Measurements from ENCODE around the gene CENPL. TPM values are rescaled to one million over a fixed set of nuclear protein-coding genes. Genes with fewer than 3 reads are reported as not detected.
A peak's percentile ranks its signal among the peaks of the same experiment; 100 is the strongest.

Gene CENPL
- total and polyA plus RNA-seq, 9 of the 15 experiments (the other 6 are each of a cell fraction or from before 2014, with no cell fraction given), result 33.0 to 52.7 (median 39.7) TPM

DNA sequence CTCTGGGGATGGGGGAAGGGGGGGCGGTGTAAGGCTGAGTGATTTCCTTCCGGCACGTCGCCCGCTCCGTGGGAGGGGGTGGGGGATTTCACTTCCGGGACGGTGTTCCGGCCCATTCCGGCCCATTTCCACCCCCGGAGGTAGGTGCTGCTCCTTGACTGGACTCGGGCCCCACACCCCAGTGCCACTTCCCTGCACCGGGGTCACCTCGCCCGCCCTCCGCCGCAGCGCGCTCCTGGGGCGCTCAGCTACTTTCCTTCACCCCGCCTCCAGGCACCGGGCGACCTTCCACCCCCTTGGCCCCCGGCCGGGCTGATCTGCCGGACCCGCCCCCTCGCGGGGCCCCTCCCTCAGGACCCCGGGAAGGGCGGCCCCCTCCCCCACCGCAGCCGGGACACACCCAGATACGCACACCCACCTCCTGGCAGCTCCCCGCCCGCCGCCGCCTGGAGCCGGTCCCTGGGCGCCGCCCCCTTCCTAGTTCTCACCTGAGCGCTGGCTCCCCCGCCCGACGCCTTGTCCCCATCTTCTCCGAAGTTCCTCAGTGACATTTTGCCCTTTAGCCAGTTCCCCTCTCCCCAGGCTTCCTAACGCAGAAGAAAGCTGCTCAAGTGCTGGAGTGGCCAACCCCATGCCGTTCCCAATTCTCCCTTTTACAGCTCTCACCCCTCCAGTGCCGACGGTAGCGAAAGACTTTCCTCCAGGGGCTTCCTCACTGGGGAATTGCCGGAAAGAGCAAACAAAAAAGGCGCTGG lies 43.8 kb upstream of the CENPL start, which contains the start of gene ZBTB37 (continued):
- TF ChIP-seq, protein P1, sequence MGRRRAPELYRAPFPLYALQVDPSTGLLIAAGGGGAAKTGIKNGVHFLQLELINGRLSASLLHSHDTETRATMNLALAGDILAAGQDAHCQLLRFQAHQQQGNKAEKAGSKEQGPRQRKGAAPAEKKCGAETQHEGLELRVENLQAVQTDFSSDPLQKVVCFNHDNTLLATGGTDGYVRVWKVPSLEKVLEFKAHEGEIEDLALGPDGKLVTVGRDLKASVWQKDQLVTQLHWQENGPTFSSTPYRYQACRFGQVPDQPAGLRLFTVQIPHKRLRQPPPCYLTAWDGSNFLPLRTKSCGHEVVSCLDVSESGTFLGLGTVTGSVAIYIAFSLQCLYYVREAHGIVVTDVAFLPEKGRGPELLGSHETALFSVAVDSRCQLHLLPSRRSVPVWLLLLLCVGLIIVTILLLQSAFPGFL (CRISPR knock-in tag; IDR thresholded peaks at IDR 0.05), result no peak
- TF ChIP-seq, protein P2, sequence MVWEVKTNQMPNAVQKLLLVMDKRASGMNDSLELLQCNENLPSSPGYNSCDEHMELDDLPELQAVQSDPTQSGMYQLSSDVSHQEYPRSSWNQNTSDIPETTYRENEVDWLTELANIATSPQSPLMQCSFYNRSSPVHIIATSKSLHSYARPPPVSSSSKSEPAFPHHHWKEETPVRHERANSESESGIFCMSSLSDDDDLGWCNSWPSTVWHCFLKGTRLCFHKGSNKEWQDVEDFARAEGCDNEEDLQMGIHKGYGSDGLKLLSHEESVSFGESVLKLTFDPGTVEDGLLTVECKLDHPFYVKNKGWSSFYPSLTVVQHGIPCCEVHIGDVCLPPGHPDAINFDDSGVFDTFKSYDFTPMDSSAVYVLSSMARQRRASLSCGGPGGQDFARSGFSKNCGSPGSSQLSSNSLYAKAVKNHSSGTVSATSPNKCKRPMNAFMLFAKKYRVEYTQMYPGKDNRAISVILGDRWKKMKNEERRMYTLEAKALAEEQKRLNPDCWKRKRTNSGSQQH (CRISPR knock-in tag; IDR thresholded peaks at IDR 0.05), result no peak
- TF ChIP-seq, protein P3, sequence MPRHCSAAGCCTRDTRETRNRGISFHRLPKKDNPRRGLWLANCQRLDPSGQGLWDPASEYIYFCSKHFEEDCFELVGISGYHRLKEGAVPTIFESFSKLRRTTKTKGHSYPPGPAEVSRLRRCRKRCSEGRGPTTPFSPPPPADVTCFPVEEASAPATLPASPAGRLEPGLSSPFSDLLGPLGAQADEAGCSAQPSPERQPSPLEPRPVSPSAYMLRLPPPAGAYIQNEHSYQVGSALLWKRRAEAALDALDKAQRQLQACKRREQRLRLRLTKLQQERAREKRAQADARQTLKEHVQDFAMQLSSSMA (CRISPR knock-in tag; IDR thresholded peaks at IDR 0.05), result no peak
- TF ChIP-seq ZNF133 (CRISPR knock-in tag; IDR thresholded peaks at IDR 0.05) (no peak), RBM39 (optimal IDR thresholded peaks at IDR 0.05; ENCODE audit: low read depth, low read length) (no peak), BRD4 (IDR thresholded peaks at IDR 0.05) (no peak; the same call in 1 of the 2 replicates), BDP1 (IDR thresholded peaks at IDR 0.05; ENCODE audit: insufficient read depth, insufficient read length) (no peak), SRSF9 (IDR thresholded peaks at IDR 0.05; ENCODE audit: borderline replicate concordance, low read depth, low read length) (no peak), BHLHE40 (IDR thresholded peaks at IDR 0.05; ENCODE audit: low read length) (no peak), EGR1 (conservative IDR thresholded peaks at IDR 0.05) (peak; percentile 92), KAT2B (IDR thresholded peaks at IDR 0.05; ENCODE audit: low read depth, low read length) (no peak), FIP1L1 (IDR thresholded peaks at IDR 0.05; ENCODE audit: low read depth, low read length, poor library complexity, severe bottlenecking) (peak; percentile 50), POLR2AphosphoS2 (IDR thresholded peaks at IDR 0.05; ENCODE audit: low read length) (no peak), ESRRA (IDR thresholded peaks at IDR 0.05; ENCODE audit: borderline replicate concordance, low read depth) (peak; percentile 73), NUFIP1 (IDR thresholded peaks at IDR 0.05; ENCODE audit: partially characterized antibody) (no peak), JUNB (CRISPR knock-in tag; conservative IDR thresholded peaks at IDR 0.05) (no peak), GABPA (tag; conservative IDR thresholded peaks at IDR 0.05; ENCODE audit: low read depth) (peak; percentile 99), MAFF (IDR thresholded peaks at IDR 0.05; ENCODE audit: low read length) (no peak), ZNF668 (CRISPR knock-in tag; IDR thresholded peaks at IDR 0.05) (no peak)
- TF ChIP-seq, protein P4, sequence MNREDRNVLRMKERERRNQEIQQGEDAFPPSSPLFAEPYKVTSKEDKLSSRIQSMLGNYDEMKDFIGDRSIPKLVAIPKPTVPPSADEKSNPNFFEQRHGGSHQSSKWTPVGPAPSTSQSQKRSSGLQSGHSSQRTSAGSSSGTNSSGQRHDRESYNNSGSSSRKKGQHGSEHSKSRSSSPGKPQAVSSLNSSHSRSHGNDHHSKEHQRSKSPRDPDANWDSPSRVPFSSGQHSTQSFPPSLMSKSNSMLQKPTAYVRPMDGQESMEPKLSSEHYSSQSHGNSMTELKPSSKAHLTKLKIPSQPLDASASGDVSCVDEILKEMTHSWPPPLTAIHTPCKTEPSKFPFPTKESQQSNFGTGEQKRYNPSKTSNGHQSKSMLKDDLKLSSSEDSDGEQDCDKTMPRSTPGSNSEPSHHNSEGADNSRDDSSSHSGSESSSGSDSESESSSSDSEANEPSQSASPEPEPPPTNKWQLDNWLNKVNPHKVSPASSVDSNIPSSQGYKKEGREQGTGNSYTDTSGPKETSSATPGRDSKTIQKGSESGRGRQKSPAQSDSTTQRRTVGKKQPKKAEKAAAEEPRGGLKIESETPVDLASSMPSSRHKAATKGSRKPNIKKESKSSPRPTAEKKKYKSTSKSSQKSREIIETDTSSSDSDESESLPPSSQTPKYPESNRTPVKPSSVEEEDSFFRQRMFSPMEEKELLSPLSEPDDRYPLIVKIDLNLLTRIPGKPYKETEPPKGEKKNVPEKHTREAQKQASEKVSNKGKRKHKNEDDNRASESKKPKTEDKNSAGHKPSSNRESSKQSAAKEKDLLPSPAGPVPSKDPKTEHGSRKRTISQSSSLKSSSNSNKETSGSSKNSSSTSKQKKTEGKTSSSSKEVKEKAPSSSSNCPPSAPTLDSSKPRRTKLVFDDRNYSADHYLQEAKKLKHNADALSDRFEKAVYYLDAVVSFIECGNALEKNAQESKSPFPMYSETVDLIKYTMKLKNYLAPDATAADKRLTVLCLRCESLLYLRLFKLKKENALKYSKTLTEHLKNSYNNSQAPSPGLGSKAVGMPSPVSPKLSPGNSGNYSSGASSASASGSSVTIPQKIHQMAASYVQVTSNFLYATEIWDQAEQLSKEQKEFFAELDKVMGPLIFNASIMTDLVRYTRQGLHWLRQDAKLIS (CRISPR knock-in tag; IDR thresholded peaks at IDR 0.05), result peak; percentile 18; the same call in 1 of the 2 replicates
- TF ChIP-seq, protein P5, sequence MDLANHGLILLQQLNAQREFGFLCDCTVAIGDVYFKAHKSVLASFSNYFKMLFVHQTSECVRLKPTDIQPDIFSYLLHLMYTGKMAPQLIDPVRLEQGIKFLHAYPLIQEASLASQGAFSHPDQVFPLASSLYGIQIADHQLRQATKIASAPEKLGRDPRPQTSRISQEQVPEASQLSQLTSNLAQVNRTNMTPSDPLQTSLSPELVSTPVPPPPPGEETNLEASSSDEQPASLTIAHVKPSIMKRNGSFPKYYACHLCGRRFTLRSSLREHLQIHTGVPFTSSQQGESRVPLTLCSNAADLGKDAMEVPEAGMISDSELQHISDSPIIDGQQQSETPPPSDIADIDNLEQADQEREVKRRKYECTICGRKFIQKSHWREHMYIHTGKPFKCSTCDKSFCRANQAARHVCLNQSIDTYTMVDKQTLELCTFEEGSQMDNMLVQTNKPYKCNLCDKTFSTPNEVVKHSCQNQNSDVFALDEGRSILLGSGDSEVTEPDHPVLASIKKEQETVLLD (IDR thresholded peaks at IDR 0.05), result no peak; the same call in 1 of the 2 replicates
